Keratinocyte (primary cell): ENCODE measurements around the gene VPS13D. TPM values are rescaled to one million over a fixed set of nuclear protein-coding genes. Genes with fewer than 3 reads are reported as not detected.
A peak's percentile ranks its signal among the peaks of the same experiment; 100 is the strongest.

ENCODE experiments used
- DNase-seq: peaks from one replicate; pipeline ENCODE4 v3.0.0-alpha.2; 2011; ENCODE audit warnings: low read depth, missing footprints, low spot score
- FAIRE-seq: peaks from 2 replicates; lab custom pipeline; 2011; peaks lifted over from hg19 to GRCh38; lab: Jason Lieb, UNC
- H2AFZ ChIP-seq: 2 replicates; pipeline ENCODE4 v1.6.0; 2012; ENCODE audit warnings: low read length, control low read depth, inconsistent platforms; ENCODE audit not compliant: control insufficient read depth
- H3K27ac ChIP-seq: 2 replicates; pipeline ENCODE4 v1.5.1; 2011; ENCODE audit warnings: low read length; ENCODE audit not compliant: control insufficient read depth, insufficient read depth
- H3K27me3 ChIP-seq: 3 replicates; pipeline ENCODE4 v1.6.0; 2011; ENCODE audit warnings: low read length; ENCODE audit not compliant: control insufficient read depth, insufficient read depth; ENCODE audit errors: extremely low read depth
- H3K36me3 ChIP-seq, 2 experiments: 2 replicates in 1 of 2; 3 replicates in 1 of 2; pipeline ENCODE4 v1.5.1; 2011; ENCODE audit warnings: low read length in 2 of 2, mild to moderate bottlenecking in 1 of 2; ENCODE audit not compliant: control insufficient read depth in 2 of 2, insufficient read depth in 2 of 2; ENCODE audit errors: extremely low read depth in 1 of 2
- H3K4me1 ChIP-seq: 3 replicates; pipeline ENCODE4 v1.5.1; 2011; ENCODE audit warnings: low read length; ENCODE audit not compliant: control insufficient read depth, insufficient read depth; ENCODE audit errors: extremely low read depth
- H3K4me2 ChIP-seq: 3 replicates; pipeline ENCODE4 v1.6.0; 2011; ENCODE audit warnings: low read depth, low read length; ENCODE audit not compliant: control insufficient read depth, insufficient read depth; ENCODE audit errors: extremely low read depth
- H3K4me3 ChIP-seq, 3 experiments: fragments of 200-600 bp in 1 of 3; sonication (generic) in 1 of 3; 2 replicates in 2 of 3; 3 replicates in 1 of 3; pipeline ENCODE4 v1.5.1; 2011 to 2016; ENCODE audit warnings: low read length in 3 of 3, mild to moderate bottlenecking in 3 of 3, control low read depth in 2 of 3, inconsistent platforms in 1 of 3, low read depth in 1 of 3, mixed read lengths in 1 of 3, mixed run types in 1 of 3, moderate library complexity in 1 of 3; ENCODE audit not compliant: control insufficient read depth in 2 of 3, insufficient read depth in 2 of 3; ENCODE audit errors: extremely low read depth in 1 of 3
- H3K79me2 ChIP-seq: 2 replicates; pipeline ENCODE4 v1.6.0; 2012; ENCODE audit warnings: low read length; ENCODE audit not compliant: control insufficient read depth, insufficient read depth
- H3K9ac ChIP-seq: 3 replicates; pipeline ENCODE4 v1.6.0; 2011; ENCODE audit warnings: low read length; ENCODE audit not compliant: control insufficient read depth, insufficient read depth; ENCODE audit errors: extremely low read depth
- H3K9me1 ChIP-seq: 3 replicates; pipeline ENCODE4 v1.6.0; 2011; ENCODE audit warnings: low read length; ENCODE audit not compliant: control insufficient read depth, insufficient read depth; ENCODE audit errors: extremely low read depth
- H3K9me3 ChIP-seq: 2 replicates; pipeline ENCODE4 v1.5.1; 2012; ENCODE audit warnings: low read depth, low read length; ENCODE audit not compliant: control insufficient read depth
- H4K20me1 ChIP-seq: 3 replicates; pipeline ENCODE4 v1.6.0; 2011; ENCODE audit warnings: low read length; ENCODE audit not compliant: control insufficient read depth, insufficient read depth; ENCODE audit errors: extremely low read depth
- CTCF ChIP-seq, 3 experiments: IDR thresholded peaks in 1 of 3; conservative IDR thresholded peaks in 1 of 3; optimal IDR thresholded peaks in 1 of 3; 2 replicates in 2 of 3; 3 replicates in 1 of 3; pipeline versions ENCODE3 to v1.5.1; 2011; ENCODE audit warnings: low read length in 3 of 3, mild to moderate bottlenecking in 3 of 3, moderate library complexity in 2 of 3, control low read depth in 1 of 3, inconsistent platforms in 1 of 3; ENCODE audit not compliant: insufficient read depth in 2 of 3; ENCODE audit errors: extremely low read depth in 1 of 3
- EZH2 ChIP-seq: IDR thresholded peaks from one replicate; pipeline ENCODE4 v1.6.1; 2012; ENCODE audit warnings: inconsistent platforms, mild to moderate bottlenecking, low read length, moderate library complexity
- dilution Hi-C: fragments of 300-500 bp; cut with MboI; formaldehyde crosslinking; loops from one replicate; pipeline ENCODE4 v1.7.0; 2020; ENCODE audit warnings: low sequenced_read_pairs; ENCODE audit not compliant: extremely low pct_ligation_motif_present
- polyA plus RNA-seq, 5 experiments: library from polyadenylated mRNA; depleted of rRNA in 3 of 5; stranded (reverse) in 3 of 5; stranded (forward) in 1 of 5; unstranded in 1 of 5; fragments of >200 nt; gene quantifications; 1 replicate in 1 of 5; 2 replicates in 3 of 5; 3 replicates in 1 of 5; pipeline versions ENCODE4 v1.2.1 to v1.2.3, GENCODE V29; 2011 to 2012; ENCODE audit warnings: missing spikeins in 2 of 5, low read depth in 1 of 5, low replicate concordance in 1 of 5

VPS13D gene
- polyA plus RNA-seq, 1 donor (not counting 4 experiments of a cell fraction or from before 2014, with no cell fraction given) = 19.0 TPM

DNA sequence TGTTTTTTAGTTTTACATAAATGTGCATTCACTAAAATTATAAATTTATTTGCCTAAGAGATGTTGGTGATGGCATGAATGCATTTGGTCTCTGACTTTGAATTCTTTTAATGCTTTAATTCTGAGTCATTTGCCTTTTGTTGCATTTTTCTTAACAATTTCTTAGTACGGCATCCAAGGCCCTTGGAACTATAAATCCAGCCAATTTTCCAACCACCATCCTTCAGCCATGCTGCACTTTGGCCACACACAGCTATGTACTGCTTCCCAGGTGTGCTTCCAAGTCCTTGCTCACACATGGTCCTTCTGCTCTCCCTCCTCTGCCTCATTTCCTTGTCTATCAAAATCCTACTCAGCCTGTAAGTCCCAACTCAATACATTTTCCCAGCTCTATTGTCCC, 227.1 kb downstream of the VPS13D start:
- FAIRE-seq = peak; percentile 13

DNA sequence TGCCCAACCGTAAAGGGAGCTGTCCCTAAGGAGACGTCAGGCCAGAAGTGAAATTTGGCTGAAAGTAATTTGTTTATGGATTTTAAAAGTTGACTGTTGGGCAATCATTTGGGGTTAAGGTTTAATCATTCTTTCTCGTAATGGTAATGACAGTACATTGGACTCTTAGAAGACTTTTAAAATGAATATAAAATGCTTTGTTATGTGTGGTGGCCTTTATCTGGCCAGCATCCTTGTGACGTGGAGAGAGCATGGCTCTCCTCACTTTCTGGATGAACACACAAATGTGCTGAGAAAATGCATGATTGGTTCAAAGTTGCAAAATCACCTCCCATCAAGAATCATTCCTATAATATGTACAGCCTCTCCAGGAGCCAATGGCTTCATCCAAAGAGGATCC, 227.9 kb downstream of the VPS13D start:
- Histone ChIP-seq H3K9ac (no peak overlapping the region), H3K27ac (no peak overlapping the region), H3K9me1 (no peaks in the 10 kb centered on the region), H2AFZ (no peak overlapping the region), H3K4me2 (no peak overlapping the region), H3K9me3 (no peaks in the 10 kb centered on the region), H3K4me1 (peaks cover 28% of the 10 kb centered on the region), H4K20me1 (no peaks in the 10 kb centered on the region), H3K27me3 (no peaks in the 10 kb centered on the region), H3K4me3 (no peak overlapping the region), H3K36me3 (peaks cover 3 to 13% of the 10 kb centered on the region in 2 experiments), H3K79me2 (no peaks in the 10 kb centered on the region)
- dilution Hi-C loops = no loop called here
- DNase-seq (no peak), FAIRE-seq (no peak)
- TF ChIP-seq EZH2 (no peak), CTCF (optimal IDR thresholded peaks at IDR 0.05 in 1 of 3, IDR thresholded peaks at IDR 0.05 in 1 of 3, conservative IDR thresholded peaks at IDR 0.05 in 1 of 3; ENCODE audit: extremely low read depth in 1 of 3, insufficient read depth in 2 of 3, low read length in 3 of 3) (no peak)

More for the DNA sequence above, 227.1 kb downstream of the VPS13D start:
- peaks cover 3 to 12% of the 10 kb centered on the region in 2 experiments for H3K36me3 ChIP-seq
- no peak overlapping the region for H3K4me2 ChIP-seq
- no peak overlapping the region for H3K27ac ChIP-seq
- H2AFZ ChIP-seq = no peak overlapping the region
- H4K20me1 ChIP-seq = no peaks in the 10 kb centered on the region
- H3K79me2 ChIP-seq = no peaks in the 10 kb centered on the region
- no peak overlapping the region for H3K4me3 ChIP-seq
- peaks cover 28% of the 10 kb centered on the region for H3K4me1 ChIP-seq
- DNase-seq = no peak
- no peaks in the 10 kb centered on the region for H3K9me1 ChIP-seq
- H3K9me3 ChIP-seq = no peaks in the 10 kb centered on the region
- no peaks in the 10 kb centered on the region for H3K27me3 ChIP-seq
- no peak overlapping the region for H3K9ac ChIP-seq
- dilution Hi-C loops = no loop called here
- no peak for TF ChIP-seq CTCF (optimal IDR thresholded peaks at IDR 0.05 in 1 of 3, IDR thresholded peaks at IDR 0.05 in 1 of 3, conservative IDR thresholded peaks at IDR 0.05 in 1 of 3; ENCODE audit: extremely low read depth in 1 of 3, insufficient read depth in 2 of 3, low read length in 3 of 3)
- no peak for TF ChIP-seq EZH2
